NCI-H2196 treated with DMSO at 0.1 percent for 48 hours (cell line): ENCODE results near the gene CCDC82.

Source experiments
- DNase-seq: peaks from one replicate; lab custom pipeline; 2025; ENCODE audit not compliant: unreplicated experiment; lab: John Stamatoyannopoulos, UW

The CCDC82 gene

GRCh38 chr11:96329855-96330510 is 59.7 kb downstream of the CCDC82 start:
- DNase-seq, result no peak

GRCh38 chr11:96329419-96329818 is 60.3 kb downstream of the CCDC82 start:
- no peak for DNase-seq

GRCh38 chr11:96328395-96329010 is 61.2 kb downstream of the CCDC82 start:
- DNase-seq, result no peak

- DNase-seq, result no peak
Observed at GRCh38 chr11:96326959-96327358, 62.8 kb downstream of the CCDC82 start.

- no peak for DNase-seq
Observed at GRCh38 chr11:96324912-96325311, 64.8 kb downstream of the CCDC82 start.

- DNase-seq, result no peak
Observed at GRCh38 chr11:96323642-96323985, 66.1 kb downstream of the CCDC82 start.

- no peak for DNase-seq
Observed at GRCh38 chr11:96322775-96323641, 66.7 kb downstream of the CCDC82 start.

- DNase-seq, result no peak
Observed at GRCh38 chr11:96321091-96321490, 68.6 kb downstream of the CCDC82 start.

GRCh38 chr11:96319898-96320656 is 69.6 kb downstream of the CCDC82 start:
- DNase-seq, result no peak

GRCh38 chr11:96318850-96319249 is 70.9 kb downstream of the CCDC82 start:
- DNase-seq, result no peak

- DNase-seq, result no peak
Observed at GRCh38 chr11:96318399-96318798, 71.3 kb downstream of the CCDC82 start.

- no peak for DNase-seq
Observed at GRCh38 chr11:96317985-96318384, 71.7 kb downstream of the CCDC82 start.

GRCh38 chr11:96317571-96317970 is 72.1 kb downstream of the CCDC82 start:
- DNase-seq, result no peak

GRCh38 chr11:96316869-96317268 is 72.8 kb downstream of the CCDC82 start:
- no peak for DNase-seq

GRCh38 chr11:96315476-96315875 is 74.2 kb downstream of the CCDC82 start:
- no peak for DNase-seq

GRCh38 chr11:96314326-96315020 is 75.2 kb downstream of the CCDC82 start:
- DNase-seq, result no peak

GRCh38 chr11:96313163-96313562 is 76.5 kb downstream of the CCDC82 start:
- DNase-seq, result no peak

- peak; percentile 23 for DNase-seq
Observed at GRCh38 chr11:96311120-96311568, 78.6 kb downstream of the CCDC82 start.

GRCh38 chr11:96310236-96310635 is 79.5 kb downstream of the CCDC82 start:
- DNase-seq, result no peak

GRCh38 chr11:96309643-96310017 is 80.1 kb downstream of the CCDC82 start:
- DNase-seq, result no peak
